Activated T-cell treated with anti-CD3 and anti-CD28 coated beads, Interleukin-2, amount 50 U/mL, for 4 hours (primary cell): ENCODE measurements around the gene IPCEF1. TPM values are rescaled to one million over a fixed set of nuclear protein-coding genes. Genes with fewer than 3 reads are reported as not detected.

Experiments
- ATAC-seq, 2 donors: fragments of 200-7000 bp; cut with Tn5 transposase; one replicate each; pipeline ENCODE4 v1.10.0; 2021
- DNase-seq: peaks from one replicate; pipeline ENCODE4 v3.0.0-alpha.2; 2020
- H3K27me3 Mint-ChIP-seq: one replicate; pipeline ENCODE4 v1.8.0; 2021; ENCODE audit warnings: low read depth, mixed read lengths
- H3K36me3 Mint-ChIP-seq: one replicate; pipeline ENCODE4 v1.8.0; 2022; ENCODE audit warnings: mixed read lengths; ENCODE audit not compliant: insufficient read depth
- H3K4me1 Mint-ChIP-seq: one replicate; pipeline ENCODE4 v1.8.0; 2021; ENCODE audit warnings: low read depth, mixed read lengths
- H3K4me3 Mint-ChIP-seq: one replicate; pipeline ENCODE4 v1.8.0; 2021; ENCODE audit warnings: mild to moderate bottlenecking, moderate library complexity, mixed read lengths
- H3K9me3 Mint-ChIP-seq: one replicate; pipeline ENCODE4 v1.8.0; 2021; ENCODE audit warnings: mixed read lengths
- total RNA-seq, 3 donors: library from RNA; stranded (reverse); gene quantifications; one replicate each; pipeline ENCODE4 v1.2.1, GENCODE V29; 2021

IPCEF1 gene
- total RNA-seq, 3 donors from 2014 or later: 7.5 to 13.5 (median 9.7) TPM

DNA sequence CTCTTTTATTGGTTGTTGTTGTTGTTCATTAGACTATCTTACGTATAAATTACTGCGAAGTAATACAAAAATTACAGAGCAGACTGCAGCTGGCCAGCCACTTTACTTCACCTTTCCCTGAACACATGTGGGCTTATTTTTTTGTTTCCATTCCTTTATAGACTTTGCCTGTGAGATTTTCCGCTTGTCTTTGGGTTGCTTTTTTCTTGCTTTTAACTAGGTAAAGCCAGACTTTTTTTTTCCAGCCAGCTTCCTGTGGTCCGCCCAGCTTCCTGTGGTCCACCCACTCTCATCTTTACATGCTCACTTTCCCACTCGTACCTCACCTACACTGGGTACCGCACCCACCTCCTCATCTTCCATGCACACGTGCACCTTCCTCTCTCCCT, 79.0 kb downstream of the IPCEF1 start:
- peak overlapping the region; percentile 68 for H3K4me3 Mint-ChIP-seq
- no peaks in the 10 kb centered on the region for H3K36me3 Mint-ChIP-seq
- no peaks in the 10 kb centered on the region for H3K27me3 Mint-ChIP-seq
- DNase-seq (peak; percentile 14), ATAC-seq (peak; percentile 53 to 60)
- peaks cover 36% of the 10 kb centered on the region for H3K4me1 Mint-ChIP-seq
- no peaks in the 10 kb centered on the region for H3K9me3 Mint-ChIP-seq

DNA sequence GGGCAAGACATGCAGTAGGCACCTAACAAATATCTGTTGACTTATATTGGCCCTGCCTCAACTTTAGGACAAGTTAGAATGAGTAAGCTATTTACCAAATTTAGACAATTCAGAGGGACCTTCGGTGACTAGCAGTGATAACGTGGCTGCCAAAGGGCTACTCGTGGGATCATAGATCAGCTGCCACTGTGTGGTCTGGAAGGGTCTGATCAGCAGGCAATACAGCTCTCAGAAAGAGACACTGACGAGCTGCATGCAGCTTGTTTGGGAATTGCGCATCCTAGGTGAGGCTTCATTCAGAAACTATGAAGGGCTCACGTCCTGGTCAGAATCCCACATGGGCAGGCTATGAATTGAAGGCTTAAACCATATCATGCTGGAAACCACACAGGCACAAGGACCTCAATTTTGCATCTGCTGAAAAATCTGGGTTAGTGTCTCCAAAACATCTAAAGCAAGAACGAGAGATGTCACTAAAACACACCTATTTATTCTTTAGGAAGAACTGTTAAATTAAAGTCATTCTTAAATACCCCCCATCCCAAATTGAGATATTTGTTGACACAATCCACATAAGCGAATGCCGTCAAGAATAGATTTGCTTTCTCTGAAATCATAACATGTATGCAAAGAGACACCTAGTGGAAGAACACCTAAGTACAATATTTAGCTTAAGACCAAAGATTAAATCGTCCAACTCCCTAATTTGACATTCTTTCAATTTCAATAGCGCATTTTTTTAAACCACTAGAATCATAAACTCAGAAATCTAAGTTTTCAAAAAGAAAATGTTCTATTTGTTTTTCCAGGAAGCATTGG, 79.6 kb downstream of the IPCEF1 start:
- H3K36me3 Mint-ChIP-seq: no peaks in the 10 kb centered on the region
- ATAC-seq (peak; percentile 62 to 73), DNase-seq (no peak)
- peak overlapping the region; percentile 68 for H3K4me3 Mint-ChIP-seq
- peaks cover 36% of the 10 kb centered on the region for H3K4me1 Mint-ChIP-seq
- no peaks in the 10 kb centered on the region for H3K27me3 Mint-ChIP-seq
- no peaks in the 10 kb centered on the region for H3K9me3 Mint-ChIP-seq

DNA sequence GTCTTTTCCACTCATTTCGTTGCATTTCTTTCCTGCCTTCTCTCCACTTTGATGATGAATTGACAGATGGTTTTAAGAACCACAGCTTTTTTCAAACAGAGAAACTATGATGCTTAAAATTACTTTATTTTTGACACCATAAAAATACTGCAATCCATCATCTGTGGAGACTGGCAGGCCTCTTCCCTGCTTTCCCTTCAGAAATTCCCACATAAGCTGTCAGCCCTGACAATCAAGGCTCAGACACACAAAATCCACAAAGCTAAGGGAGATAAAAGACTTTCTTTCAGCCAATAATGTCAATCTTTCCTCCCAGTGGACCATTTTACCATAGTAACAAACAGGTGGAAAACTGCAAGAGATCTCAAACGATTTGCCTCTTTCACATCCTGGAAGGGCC, 82.4 kb downstream of the IPCEF1 start:
- Mint-ChIP-seq H3K9me3 (no peaks in the 10 kb centered on the region), H3K27me3 (no peaks in the 10 kb centered on the region), H3K4me3 (no peak overlapping the region), H3K36me3 (no peaks in the 10 kb centered on the region), H3K4me1 (peaks cover 36% of the 10 kb centered on the region)
- ATAC-seq (no peak), DNase-seq (no peak)

DNA sequence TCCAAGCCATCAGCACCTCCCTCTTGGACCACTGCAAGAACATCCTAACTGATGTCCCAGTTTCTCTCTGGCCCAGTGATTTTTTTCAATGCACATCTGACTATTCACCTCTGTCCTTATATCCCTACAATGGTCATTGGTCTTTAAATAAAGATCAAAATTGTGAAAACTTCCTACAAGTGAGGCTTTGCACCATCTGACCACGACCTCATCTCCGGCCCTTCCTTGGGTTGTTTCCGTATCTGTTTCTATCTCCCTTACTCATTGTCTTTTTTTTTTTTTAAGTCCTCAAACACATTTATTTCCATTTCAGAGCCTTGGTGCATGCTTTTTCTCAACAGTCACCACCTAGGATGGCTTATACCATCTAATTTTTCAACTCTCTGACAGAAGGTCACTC, 88.1 kb downstream of the IPCEF1 start:
- no peak for DNase-seq
- Mint-ChIP-seq H3K27me3 (no peaks in the 10 kb centered on the region), H3K4me3 (no peak overlapping the region), H3K9me3 (no peaks in the 10 kb centered on the region), H3K36me3 (no peaks in the 10 kb centered on the region), H3K4me1 (peaks cover 25% of the 10 kb centered on the region)
- no peak for ATAC-seq

DNA sequence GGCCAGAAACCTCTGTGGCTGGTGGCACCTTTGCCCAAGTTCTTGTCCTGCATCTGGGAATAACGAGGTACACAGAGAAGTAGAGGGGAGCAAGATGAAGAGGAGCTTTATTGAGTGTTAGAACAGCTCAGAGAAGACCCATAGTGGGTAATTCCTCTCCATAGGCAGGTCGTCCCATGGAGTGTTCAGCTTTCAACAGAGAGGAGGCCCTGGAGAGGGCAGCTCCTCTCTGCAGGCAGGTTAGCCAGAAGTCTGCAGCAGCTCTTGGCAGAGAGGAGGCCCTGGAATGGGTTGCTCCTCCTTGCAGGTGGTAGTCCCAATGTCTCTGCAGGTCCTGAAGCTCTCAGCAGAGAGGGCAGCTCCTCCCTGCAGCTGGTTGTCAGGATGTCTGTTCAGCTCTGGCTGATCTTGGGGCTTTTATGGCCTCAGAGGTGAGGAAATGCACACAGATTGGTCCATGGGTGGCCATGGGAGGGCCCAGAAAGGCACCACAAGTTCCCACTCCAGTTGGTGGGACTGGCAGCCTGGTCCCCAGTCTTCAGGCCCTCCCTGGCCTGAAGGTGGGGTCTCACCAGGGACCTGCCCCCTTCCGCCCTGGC, 89.0 kb downstream of the IPCEF1 start:
- no peaks in the 10 kb centered on the region for H3K36me3 Mint-ChIP-seq
- H3K4me3 Mint-ChIP-seq: no peak overlapping the region
- no peaks in the 10 kb centered on the region for H3K9me3 Mint-ChIP-seq
- no peaks in the 10 kb centered on the region for H3K27me3 Mint-ChIP-seq
- H3K4me1 Mint-ChIP-seq: peaks cover 25% of the 10 kb centered on the region
- ATAC-seq (peak in 1 of 2 donors; percentile 51), DNase-seq (no peak)

DNA sequence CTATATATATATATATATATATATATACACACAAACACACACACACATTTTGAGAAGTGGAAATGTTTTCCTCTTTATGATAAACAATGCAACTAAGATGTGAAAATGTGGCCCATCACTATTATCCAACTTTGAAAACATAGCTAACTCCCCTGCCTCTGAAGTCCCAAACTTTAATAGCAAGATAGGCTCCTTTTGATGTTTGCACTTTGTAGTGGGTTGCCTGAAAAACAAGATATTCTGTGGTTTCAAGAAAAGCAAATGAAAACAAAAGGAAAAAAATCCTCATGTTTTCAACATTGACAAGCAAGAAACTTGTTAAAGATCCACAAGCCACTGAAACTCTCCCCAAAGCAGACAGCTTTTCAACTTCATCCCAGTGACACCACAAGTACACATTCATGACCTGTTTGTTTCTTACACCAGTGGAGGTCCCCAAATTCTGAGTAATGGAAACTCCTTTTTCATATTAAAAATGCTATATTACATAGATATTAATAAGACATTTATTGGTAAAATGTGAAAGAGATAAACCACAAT, 90.0 kb downstream of the IPCEF1 start:
- ATAC-seq (peak; percentile 77 to 82), DNase-seq (no peak)
- Mint-ChIP-seq H3K27me3 (no peaks in the 10 kb centered on the region), H3K9me3 (no peaks in the 10 kb centered on the region), H3K4me3 (no peak overlapping the region), H3K36me3 (no peaks in the 10 kb centered on the region), H3K4me1 (peaks cover 30% of the 10 kb centered on the region)

DNA sequence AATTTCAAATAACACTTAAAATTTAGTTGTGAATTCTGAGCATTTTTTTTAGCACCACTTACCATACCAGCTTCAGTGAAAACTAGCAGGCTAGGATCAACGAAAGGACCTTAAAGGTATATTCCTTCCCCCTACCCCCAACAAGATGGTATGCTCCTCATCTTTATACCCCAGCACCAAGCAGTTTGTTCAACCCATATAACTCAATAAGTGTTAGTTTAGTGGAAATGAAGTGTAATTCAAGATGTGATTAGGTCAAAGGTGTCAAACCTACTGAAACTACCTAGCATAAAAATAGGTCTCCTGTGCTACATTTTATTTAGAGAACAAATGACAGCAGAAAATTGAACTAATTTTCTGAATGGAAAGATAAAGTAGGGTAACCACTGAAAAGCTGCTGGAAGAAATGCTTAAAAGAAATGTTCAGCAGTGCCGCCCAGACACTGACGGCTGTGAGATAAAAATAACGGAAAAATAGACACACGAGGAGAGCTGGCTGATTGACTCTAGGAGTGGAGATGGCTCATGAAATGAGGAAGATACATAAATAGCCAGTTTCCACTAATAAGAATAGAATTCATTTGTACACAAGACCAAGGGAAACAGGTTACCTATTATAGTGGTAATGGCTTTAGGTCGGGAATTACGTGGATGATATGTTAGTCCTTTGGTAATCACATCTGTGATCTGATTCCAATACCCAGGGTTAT, 94.8 kb downstream of the IPCEF1 start:
- H3K36me3 Mint-ChIP-seq: no peaks in the 10 kb centered on the region
- no peak for DNase-seq
- H3K4me3 Mint-ChIP-seq: no peak overlapping the region
- ATAC-seq: no peak
- peaks cover 32% of the 10 kb centered on the region for H3K4me1 Mint-ChIP-seq
- no peaks in the 10 kb centered on the region for H3K9me3 Mint-ChIP-seq
- H3K27me3 Mint-ChIP-seq: no peaks in the 10 kb centered on the region

DNA sequence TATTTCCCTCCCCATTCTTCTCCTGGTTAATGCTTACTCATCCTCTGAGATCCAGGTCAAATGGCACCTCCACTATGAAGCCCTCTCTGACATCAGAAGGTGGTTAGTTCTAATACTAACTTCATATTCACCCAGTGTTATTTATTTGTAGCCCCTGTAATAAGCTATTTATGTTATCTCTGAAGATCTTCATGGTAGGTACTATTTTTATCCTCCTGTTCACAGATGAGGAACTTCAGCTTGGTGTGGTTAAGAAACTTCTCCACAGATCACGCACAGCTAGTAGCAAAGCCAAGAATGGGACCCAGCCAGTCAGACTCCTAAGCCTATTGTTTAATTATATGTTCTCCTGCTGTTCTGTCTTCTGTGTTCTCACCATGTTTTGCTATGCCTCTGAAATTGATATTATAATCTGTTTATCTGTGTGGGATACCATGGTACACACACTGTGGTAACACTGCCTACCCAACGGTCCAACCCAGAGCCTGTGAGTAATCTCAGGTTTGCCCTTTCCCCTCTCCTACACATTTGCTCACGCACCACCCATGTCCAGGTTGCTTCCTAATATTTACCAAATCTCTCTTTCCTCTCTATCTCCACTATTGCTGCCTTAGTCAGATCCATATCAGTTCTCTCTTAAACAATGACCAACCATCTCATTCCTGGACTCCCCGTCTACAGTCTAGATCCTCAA, 98.4 kb downstream of the IPCEF1 start:
- peaks cover 27% of the 10 kb centered on the region for H3K4me1 Mint-ChIP-seq
- peaks cover 20% of the 10 kb centered on the region for H3K9me3 Mint-ChIP-seq
- DNase-seq: no peak
- H3K27me3 Mint-ChIP-seq: no peaks in the 10 kb centered on the region
- no peak overlapping the region for H3K4me3 Mint-ChIP-seq
- peaks cover 5% of the 10 kb centered on the region for H3K36me3 Mint-ChIP-seq
- ATAC-seq: peak; percentile 18 to 30

DNA sequence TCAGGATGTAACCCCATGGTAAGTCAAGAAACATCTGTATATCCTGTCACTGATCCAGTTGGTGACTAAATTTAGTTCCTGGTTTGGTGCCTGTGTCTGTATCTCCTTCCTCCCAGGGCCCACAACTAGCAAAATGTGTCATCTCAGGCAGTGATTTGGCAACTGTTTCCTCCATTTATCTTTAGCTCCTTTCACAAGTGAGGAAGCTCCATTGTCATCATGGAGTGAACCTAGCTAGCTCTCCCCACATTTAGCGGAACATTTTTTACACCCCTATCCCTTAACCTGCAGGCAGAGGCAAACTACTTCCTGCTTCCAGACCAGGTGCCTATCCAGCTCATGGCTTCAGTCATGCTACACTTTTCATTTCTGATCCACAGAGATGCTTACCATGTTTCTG, 99.5 kb downstream of the IPCEF1 start:
- H3K4me1 Mint-ChIP-seq: peaks cover 35% of the 10 kb centered on the region
- ATAC-seq: no peak
- no peaks in the 10 kb centered on the region for H3K27me3 Mint-ChIP-seq
- H3K9me3 Mint-ChIP-seq: peaks cover 20% of the 10 kb centered on the region
- H3K36me3 Mint-ChIP-seq: peaks cover 5% of the 10 kb centered on the region
- no peak overlapping the region for H3K4me3 Mint-ChIP-seq
- DNase-seq: no peak

DNA sequence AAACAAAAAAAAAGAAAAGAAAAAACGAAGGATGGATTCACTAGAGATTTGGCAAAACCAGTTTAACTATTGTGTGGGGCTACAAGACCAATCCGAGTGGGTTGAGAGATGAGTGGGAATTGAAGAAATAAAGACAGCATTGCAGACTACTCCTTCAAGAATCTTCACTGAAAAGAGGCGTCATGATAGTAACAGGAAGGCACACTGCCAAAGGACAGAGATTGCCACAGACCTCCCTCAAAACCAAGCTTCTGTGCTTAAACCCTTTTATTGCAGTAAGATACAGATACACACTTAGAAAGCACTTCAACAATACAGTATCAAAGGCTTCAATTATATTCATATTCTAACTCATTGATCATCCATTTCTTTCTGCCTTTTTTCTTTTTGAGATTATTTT, 103.9 kb downstream of the IPCEF1 start:
- peaks cover 61% of the 10 kb centered on the region for H3K4me1 Mint-ChIP-seq
- H3K27me3 Mint-ChIP-seq: no peaks in the 10 kb centered on the region

DNA sequence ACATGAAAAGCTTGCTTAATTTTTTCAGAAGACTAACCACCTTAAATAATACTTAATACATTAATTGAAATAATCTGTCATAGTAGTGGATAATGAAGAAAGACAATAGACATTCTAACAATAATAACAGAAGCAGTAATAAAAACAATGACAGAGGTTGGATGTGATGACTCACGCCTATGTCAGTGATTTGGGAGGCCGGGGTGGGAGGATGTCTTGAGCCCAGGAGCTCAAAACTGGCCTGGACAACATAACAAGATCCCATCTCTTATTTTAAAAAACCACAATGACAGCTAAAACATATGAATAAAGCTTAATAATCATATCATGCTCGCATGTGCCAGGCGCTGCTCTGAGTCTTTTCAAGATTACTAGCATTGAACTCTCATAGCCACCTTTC, 105.5 kb downstream of the IPCEF1 start:
- Mint-ChIP-seq H3K9me3 (peaks cover 17% of the 10 kb centered on the region), H3K27me3 (no peaks in the 10 kb centered on the region), H3K4me1 (peaks cover 65% of the 10 kb centered on the region), H3K4me3 (no peak overlapping the region), H3K36me3 (peaks cover 5% of the 10 kb centered on the region)
- DNase-seq (no peak), ATAC-seq (no peak)

More for the DNA sequence above, 103.9 kb downstream of the IPCEF1 start:
- ATAC-seq: no peak
- Mint-ChIP-seq H3K9me3 (peaks cover 20% of the 10 kb centered on the region), H3K4me3 (no peak overlapping the region), H3K36me3 (peaks cover 5% of the 10 kb centered on the region)
- DNase-seq: no peak

DNA sequence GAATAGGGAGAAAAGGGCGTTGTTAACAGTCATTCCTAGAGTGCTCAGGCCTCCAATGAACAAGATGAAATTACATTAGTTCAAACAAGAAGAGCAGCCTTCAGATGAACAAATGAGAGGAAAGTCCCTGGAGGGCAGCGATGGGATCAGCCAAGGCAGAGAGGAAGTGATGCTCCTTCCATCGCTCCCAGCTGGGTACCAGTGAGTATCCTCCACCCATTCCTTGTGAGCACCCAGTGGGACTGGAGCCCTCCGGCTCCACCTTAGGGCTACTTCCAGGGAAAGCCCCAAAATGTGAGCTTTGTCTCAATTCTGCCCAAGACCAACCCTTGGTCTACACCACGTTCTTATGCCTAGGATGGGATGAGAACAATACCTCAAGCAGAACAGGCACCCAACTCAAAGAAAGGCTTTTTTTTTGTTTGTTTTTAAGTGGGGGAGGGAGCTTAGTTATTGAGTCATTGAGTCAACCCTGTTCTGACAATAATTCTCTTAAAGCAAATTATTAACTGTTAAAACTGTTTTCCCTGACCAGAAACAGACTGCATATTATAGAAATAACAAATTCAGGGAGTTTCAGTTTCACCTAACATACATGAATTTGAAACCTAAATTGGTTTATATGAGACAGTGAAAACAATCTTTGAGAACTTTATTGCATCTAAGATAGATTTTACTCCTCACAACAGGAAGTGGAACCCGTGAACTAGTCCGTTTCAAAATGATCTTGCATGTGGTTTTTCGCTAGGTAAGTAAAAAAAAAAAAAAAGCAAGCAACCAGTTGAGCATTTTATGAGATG, 106.9 kb downstream of the IPCEF1 start:
- no peaks in the 10 kb centered on the region for H3K36me3 Mint-ChIP-seq
- H3K4me3 Mint-ChIP-seq: peak overlapping the region; percentile 70
- no peaks in the 10 kb centered on the region for H3K27me3 Mint-ChIP-seq
- peaks cover 74% of the 10 kb centered on the region for H3K4me1 Mint-ChIP-seq
- DNase-seq: no peak
- ATAC-seq: peak; percentile 55 to 62
- peaks cover 7% of the 10 kb centered on the region for H3K9me3 Mint-ChIP-seq

DNA sequence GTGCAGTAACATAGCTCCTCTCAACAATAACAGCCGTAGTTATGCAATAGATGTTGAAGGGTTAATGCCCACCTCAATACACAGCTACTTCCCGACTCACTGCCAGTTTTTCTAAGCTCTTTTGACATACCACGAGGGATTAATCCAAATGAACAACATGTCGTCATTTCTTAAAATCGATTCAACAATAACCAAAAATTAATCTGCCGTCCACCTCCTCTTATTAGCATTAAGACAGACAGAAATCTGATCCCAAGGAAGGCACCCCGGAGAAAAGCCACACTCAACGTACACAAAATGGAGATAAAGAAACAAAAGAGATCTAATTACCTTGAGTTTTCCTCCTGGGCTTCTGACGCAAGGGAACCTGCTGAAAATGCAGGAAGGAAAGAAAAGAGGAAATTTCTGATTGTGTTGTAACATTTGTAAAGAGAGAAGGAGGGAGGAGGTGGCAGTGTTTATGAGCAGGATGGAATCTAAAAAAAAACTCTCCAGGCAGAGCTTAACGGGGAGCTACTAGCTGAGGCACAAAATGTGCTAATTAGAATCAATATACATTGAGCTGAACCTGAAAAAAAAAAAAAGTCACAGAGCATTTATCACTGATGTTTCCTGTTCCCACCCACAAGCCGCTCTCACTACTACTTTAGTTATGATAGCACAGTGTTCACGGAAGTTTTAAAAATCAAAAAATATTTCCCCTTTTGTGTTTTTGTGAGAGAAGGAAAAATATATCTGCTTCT, 109.3 kb downstream of the IPCEF1 start:
- Mint-ChIP-seq H3K4me1 (peaks cover 87% of the 10 kb centered on the region), H3K27me3 (no peaks in the 10 kb centered on the region), H3K36me3 (peaks cover 11% of the 10 kb centered on the region), H3K4me3 (peak overlapping the region; percentile 94), H3K9me3 (peaks cover 7% of the 10 kb centered on the region)
- DNase-seq: no peak
- ATAC-seq: peak; percentile 43 to 47
